ENCODE data around the gene PAH. TPM values are rescaled to one million over a fixed set of nuclear protein-coding genes. Genes with fewer than 3 reads are reported as not detected.

The PAH gene
- polyA plus RNA-seq, 2 of the 4 experiments (the other 2 are of a cell fraction) = not detected

- ChIA-PET CTCF (interaction anchor here (0.6 to 1.1 kb wide), 2 partner anchors 38 to 856 kb away, joined by 3 read pairs; no protein-coding TSS in a partner anchor), POLR2A (no interaction called here)
- no peak for FAIRE-seq
- no peak overlapping the region for H3K4me3 ChIP-seq
- no peaks in the 10 kb centered on the region for H3K9me3 ChIP-seq
- TF ChIP-seq NFE2L2 (conservative IDR thresholded peaks at IDR 0.05; ENCODE audit: low read length) (no peak), PHF8 (IDR thresholded peaks at IDR 0.05; ENCODE audit: borderline replicate concordance, low read depth) (no peak), MYC (IDR thresholded peaks at IDR 0.05; ENCODE audit: borderline replicate concordance, low read length) (no peak), JUN (IDR thresholded peaks at IDR 0.05) (no peak), EHF (CRISPR knock-in tag; IDR thresholded peaks at IDR 0.05) (no peak), GATA3 (IDR thresholded peaks at IDR 0.05; ENCODE audit: borderline replicate concordance) (no peak), REST (IDR thresholded peaks at IDR 0.05) (no peak), ATOH8 (CRISPR knock-in tag; IDR thresholded peaks at IDR 0.05; ENCODE audit: low read depth) (no peak), CEBPB (IDR thresholded peaks at IDR 0.05) (no peak), EP300 (IDR thresholded peaks at IDR 0.05) (no peak), ZC3H11A (IDR thresholded peaks at IDR 0.05) (no peak), HES2 (IDR thresholded peaks at IDR 0.05) (no peak), FOXS1 (CRISPR knock-in tag; IDR thresholded peaks at IDR 0.05) (no peak)
- H3K27ac ChIP-seq = no peak overlapping the region
- H3K4me2 ChIP-seq = no peak overlapping the region
- no peaks in the 10 kb centered on the region for H3K4me1 ChIP-seq
- 3% methylated on average over 4 of the region's 4 CpGs for WGBS (ENCODE audit: missing lambda C conversion rate)
- no peak for ATAC-seq
- DNase-seq (ENCODE audit: low read depth in 1 of 2, low spot score in 1 of 2) = no peak
Measured at GRCh38 chr12:102849722-102850447, 67.2 kb downstream of the PAH start.

- no peak; a peak in 1 of 6 replicates for ATAC-seq
- Histone ChIP-seq H3K4me2 (no peak overlapping the region), H3K27ac (no peak overlapping the region), H3K4me3 (no peak overlapping the region), H3K9me3 (no peaks in the 10 kb centered on the region), H3K4me1 (no peaks in the 10 kb centered on the region)
- TF ChIP-seq JUNB (IDR thresholded peaks at IDR 0.05) (no peak), ZC3H11A (IDR thresholded peaks at IDR 0.05) (no peak), MAX (IDR thresholded peaks at IDR 0.05) (no peak)
- FAIRE-seq = no peak
- no peak for DNase-seq (ENCODE audit: low read depth in 1 of 2, low spot score in 1 of 2)
- ChIA-PET POLR2A (no interaction called here), CTCF (interaction anchor here (0.6 kb wide), 1 partner anchor 38 kb away, joined by 3 read pairs; no protein-coding TSS in a partner anchor)
- WGBS (ENCODE audit: missing lambda C conversion rate) = 26% methylated on average over 3 of the region's 3 CpGs
Measured at GRCh38 chr12:102848832-102849231, 68.2 kb downstream of the PAH start.

GRCh38 chr12:102847131-102847530, 69.9 kb downstream of the PAH start:
- no peaks in the 10 kb centered on the region for H3K4me1 ChIP-seq
- ATAC-seq = no peak
- WGBS (ENCODE audit: missing lambda C conversion rate) = 0% methylated on average over 2 of the region's 2 CpGs
- H3K27ac ChIP-seq = no peak overlapping the region
- FAIRE-seq = no peak
- no peak overlapping the region for H3K4me2 ChIP-seq
- POLR2A ChIA-PET = no interaction called here
- no peaks in the 10 kb centered on the region for H3K9me3 ChIP-seq
- no peak for DNase-seq (ENCODE audit: low read depth in 1 of 2, low spot score in 1 of 2)
- CTCF ChIA-PET = no interaction called here
- no peak overlapping the region for H3K4me3 ChIP-seq
- no peak for TF ChIP-seq HEYL (CRISPR knock-in tag; IDR thresholded peaks at IDR 0.05)
- TF ChIP-seq HOXB5 (CRISPR knock-in tag; IDR thresholded peaks at IDR 0.05) = no peak
- TF ChIP-seq ZFP36 (IDR thresholded peaks at IDR 0.05; ENCODE audit: borderline replicate concordance, partially characterized antibody) = no peak
- no peak for TF ChIP-seq PBX3 (IDR thresholded peaks at IDR 0.05)
- TF ChIP-seq USF2 (IDR thresholded peaks at IDR 0.05) = no peak
- no peak for TF ChIP-seq TFCP2L1 (CRISPR knock-in tag; IDR thresholded peaks at IDR 0.05)
- TF ChIP-seq ZSCAN20 (CRISPR knock-in tag; IDR thresholded peaks at IDR 0.05) = no peak
- TF ChIP-seq MAX (IDR thresholded peaks at IDR 0.05) = no peak
- TF ChIP-seq FOSL2 (IDR thresholded peaks at IDR 0.05) = no peak
- no peak for TF ChIP-seq FOSL2 (CRISPR knock-in tag; IDR thresholded peaks at IDR 0.05)
- no peak for TF ChIP-seq POLR2AphosphoS2 (conservative IDR thresholded peaks at IDR 0.05; ENCODE audit: low read length)
- TF ChIP-seq HOXB13 (CRISPR knock-in tag; IDR thresholded peaks at IDR 0.05; ENCODE audit: low read depth) = no peak
- TF ChIP-seq JUNB (IDR thresholded peaks at IDR 0.05) = no peak
- no peak for TF ChIP-seq NR3C1 (IDR thresholded peaks at IDR 0.05)
- no peak for TF ChIP-seq CBX2 (IDR thresholded peaks at IDR 0.05; ENCODE audit: borderline replicate concordance, low read depth)
- TF ChIP-seq TP53 (CRISPR knock-in tag; IDR thresholded peaks at IDR 0.05) = no peak
- no peak for TF ChIP-seq EP300 (IDR thresholded peaks at IDR 0.05)
